GM23248 (cell line): Measurements from ENCODE around the gene CHMP6.

Experiments used
- EZH2 ChIP-seq: fragments of 200-600 bp; sonication (generic); IDR thresholded peaks from 2 replicates; pipeline ENCODE4 v1.6.1; 2018; ENCODE audit warnings: antibody characterized with exemption, mild to moderate bottlenecking; ENCODE audit not compliant: insufficient read depth, poor library complexity, severe bottlenecking
- EZH2phosphoT487 ChIP-seq: fragments of 200-600 bp; sonication (generic); IDR thresholded peaks from 2 replicates; pipeline ENCODE4 v1.6.1; 2018; ENCODE audit warnings: antibody characterized with exemption, moderate library complexity, mild to moderate bottlenecking, low read depth; ENCODE audit not compliant: insufficient read depth

DNA sequence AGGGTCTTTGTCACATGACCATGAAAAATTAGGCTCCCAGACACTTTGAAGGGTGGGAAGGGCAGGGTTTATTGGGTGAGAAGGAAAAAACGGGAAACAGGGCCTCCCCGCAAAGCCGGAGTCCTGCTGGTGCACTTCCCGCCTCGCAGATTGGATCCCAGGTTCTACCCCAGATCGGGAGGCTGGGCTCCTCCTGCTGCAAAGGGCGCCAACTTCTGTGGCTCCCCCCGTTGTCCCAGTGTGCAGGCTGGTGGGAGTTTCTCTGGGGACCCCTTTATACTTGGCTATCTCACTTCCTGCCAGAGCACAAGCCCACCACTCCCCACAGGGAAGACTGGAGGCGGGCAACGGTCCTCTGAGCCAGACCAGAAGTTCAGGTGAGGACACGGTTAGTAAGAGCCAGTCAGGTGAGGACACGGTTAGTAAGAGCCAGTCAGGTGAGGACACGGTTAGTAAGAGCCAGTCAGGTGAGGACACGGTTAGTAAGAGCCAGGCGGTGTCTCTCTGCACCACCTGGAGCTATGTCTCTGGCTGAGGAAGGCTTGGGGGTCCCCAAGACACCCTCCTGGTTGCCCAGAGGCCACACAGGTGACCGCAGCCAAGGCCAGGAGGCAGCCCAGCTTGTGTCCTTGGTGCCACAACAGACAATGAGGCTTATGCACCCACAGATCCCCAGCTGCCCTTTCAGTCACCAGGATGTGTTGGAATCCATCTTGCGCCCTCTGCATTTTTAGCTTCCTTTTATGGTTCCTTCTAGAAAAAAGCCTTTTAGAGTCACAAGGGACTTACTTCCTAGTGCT, 48.1 kb upstream of the CHMP6 start:
- TF ChIP-seq EZH2 (no peak), EZH2phosphoT487 (no peak)
